Measurements from ENCODE around the gene A4GALT.

GRCh38 chr22:42720263-42721044 is at the start of gene A4GALT:
- TF ChIP-seq, protein P1, sequence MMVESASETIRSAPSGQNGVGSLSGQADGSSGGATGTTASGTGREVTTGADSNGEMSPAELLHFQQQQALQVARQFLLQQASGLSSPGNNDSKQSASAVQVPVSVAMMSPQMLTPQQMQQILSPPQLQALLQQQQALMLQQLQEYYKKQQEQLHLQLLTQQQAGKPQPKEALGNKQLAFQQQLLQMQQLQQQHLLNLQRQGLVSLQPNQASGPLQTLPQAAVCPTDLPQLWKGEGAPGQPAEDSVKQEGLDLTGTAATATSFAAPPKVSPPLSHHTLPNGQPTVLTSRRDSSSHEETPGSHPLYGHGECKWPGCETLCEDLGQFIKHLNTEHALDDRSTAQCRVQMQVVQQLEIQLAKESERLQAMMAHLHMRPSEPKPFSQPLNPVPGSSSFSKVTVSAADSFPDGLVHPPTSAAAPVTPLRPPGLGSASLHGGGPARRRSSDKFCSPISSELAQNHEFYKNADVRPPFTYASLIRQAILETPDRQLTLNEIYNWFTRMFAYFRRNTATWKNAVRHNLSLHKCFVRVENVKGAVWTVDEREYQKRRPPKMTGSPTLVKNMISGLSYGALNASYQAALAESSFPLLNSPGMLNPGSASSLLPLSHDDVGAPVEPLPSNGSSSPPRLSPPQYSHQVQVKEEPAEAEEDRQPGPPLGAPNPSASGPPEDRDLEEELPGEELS (CRISPR knock-in tag; IDR thresholded peaks at IDR 0.05), result no peak
- no peak for TF ChIP-seq NR2C2 (CRISPR knock-in tag; IDR thresholded peaks at IDR 0.05)
- TF ChIP-seq ZNF232 (CRISPR knock-in tag; IDR thresholded peaks at IDR 0.05), result no peak
- TF ChIP-seq, protein P2, sequence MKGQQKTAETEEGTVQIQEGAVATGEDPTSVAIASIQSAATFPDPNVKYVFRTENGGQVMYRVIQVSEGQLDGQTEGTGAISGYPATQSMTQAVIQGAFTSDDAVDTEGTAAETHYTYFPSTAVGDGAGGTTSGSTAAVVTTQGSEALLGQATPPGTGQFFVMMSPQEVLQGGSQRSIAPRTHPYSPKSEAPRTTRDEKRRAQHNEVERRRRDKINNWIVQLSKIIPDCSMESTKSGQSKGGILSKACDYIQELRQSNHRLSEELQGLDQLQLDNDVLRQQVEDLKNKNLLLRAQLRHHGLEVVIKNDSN (CRISPR knock-in tag; IDR thresholded peaks at IDR 0.05), result no peak
- no peak for TF ChIP-seq MXD4 (CRISPR knock-in tag; IDR thresholded peaks at IDR 0.05; ENCODE audit: borderline replicate concordance)
- no peak for TF ChIP-seq ZNF671 (CRISPR knock-in tag; IDR thresholded peaks at IDR 0.05)
- no peak; the same call in 1 of the 2 replicates for TF ChIP-seq SP1 (CRISPR knock-in tag; conservative IDR thresholded peaks at IDR 0.05)
- TF ChIP-seq SOX15 (CRISPR knock-in tag; IDR thresholded peaks at IDR 0.05), result no peak
- TF ChIP-seq NR3C1 (CRISPR knock-in tag; conservative IDR thresholded peaks at IDR 0.05; ENCODE audit: low read depth), result no peak
- TF ChIP-seq TEAD1 (CRISPR knock-in tag; IDR thresholded peaks at IDR 0.05), result no peak
- TF ChIP-seq USF2 (CRISPR knock-in tag; IDR thresholded peaks at IDR 0.05), result no peak
- TF ChIP-seq, protein P3, sequence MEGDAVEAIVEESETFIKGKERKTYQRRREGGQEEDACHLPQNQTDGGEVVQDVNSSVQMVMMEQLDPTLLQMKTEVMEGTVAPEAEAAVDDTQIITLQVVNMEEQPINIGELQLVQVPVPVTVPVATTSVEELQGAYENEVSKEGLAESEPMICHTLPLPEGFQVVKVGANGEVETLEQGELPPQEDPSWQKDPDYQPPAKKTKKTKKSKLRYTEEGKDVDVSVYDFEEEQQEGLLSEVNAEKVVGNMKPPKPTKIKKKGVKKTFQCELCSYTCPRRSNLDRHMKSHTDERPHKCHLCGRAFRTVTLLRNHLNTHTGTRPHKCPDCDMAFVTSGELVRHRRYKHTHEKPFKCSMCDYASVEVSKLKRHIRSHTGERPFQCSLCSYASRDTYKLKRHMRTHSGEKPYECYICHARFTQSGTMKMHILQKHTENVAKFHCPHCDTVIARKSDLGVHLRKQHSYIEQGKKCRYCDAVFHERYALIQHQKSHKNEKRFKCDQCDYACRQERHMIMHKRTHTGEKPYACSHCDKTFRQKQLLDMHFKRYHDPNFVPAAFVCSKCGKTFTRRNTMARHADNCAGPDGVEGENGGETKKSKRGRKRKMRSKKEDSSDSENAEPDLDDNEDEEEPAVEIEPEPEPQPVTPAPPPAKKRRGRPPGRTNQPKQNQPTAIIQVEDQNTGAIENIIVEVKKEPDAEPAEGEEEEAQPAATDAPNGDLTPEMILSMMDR (IDR thresholded peaks at IDR 0.05), result no peak
- TF ChIP-seq, protein P4, sequence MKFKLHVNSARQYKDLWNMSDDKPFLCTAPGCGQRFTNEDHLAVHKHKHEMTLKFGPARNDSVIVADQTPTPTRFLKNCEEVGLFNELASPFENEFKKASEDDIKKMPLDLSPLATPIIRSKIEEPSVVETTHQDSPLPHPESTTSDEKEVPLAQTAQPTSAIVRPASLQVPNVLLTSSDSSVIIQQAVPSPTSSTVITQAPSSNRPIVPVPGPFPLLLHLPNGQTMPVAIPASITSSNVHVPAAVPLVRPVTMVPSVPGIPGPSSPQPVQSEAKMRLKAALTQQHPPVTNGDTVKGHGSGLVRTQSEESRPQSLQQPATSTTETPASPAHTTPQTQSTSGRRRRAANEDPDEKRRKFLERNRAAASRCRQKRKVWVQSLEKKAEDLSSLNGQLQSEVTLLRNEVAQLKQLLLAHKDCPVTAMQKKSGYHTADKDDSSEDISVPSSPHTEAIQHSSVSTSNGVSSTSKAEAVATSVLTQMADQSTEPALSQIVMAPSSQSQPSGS (CRISPR knock-in tag; IDR thresholded peaks at IDR 0.05; ENCODE audit: borderline replicate concordance, low read depth), result no peak
- no peak for TF ChIP-seq CREM (CRISPR knock-in tag; IDR thresholded peaks at IDR 0.05)

Data from WTC11 (cell line).